ENCODE results near the gene ARL8A. TPM values are rescaled to one million over a fixed set of nuclear protein-coding genes. Genes with fewer than 3 reads are reported as not detected.
A peak's percentile ranks its signal among the peaks of the same experiment; 100 is the strongest.

The ARL8A gene
- total RNA-seq, 1 donor = 16.9 TPM

GRCh38 chr1:202123336-202123813, 21.2 kb downstream of the ARL8A start:
- no peak for TF ChIP-seq CTCF (IDR thresholded peaks at IDR 0.05; ENCODE audit: insufficient read depth, low read length)
- no peak overlapping the region for H3K4me3 ChIP-seq (ENCODE audit: low read depth, low read length)
- no peak for DNase-seq (ENCODE audit: low read depth)

GRCh38 chr1:202122639-202123335, 21.8 kb downstream of the ARL8A start, which contains the start of gene GPR37L1:
Gene GPR37L1, plus strand, starts transcription at chr1:202122917. Its CDS starts 47 bp downstream, at chr1:202122964.
- peak; percentile 57 for DNase-seq (ENCODE audit: low read depth)
- no peak within 1 kb of the TSS for H3K4me3 ChIP-seq (ENCODE audit: low read depth, low read length)
- TF ChIP-seq CTCF (IDR thresholded peaks at IDR 0.05; ENCODE audit: insufficient read depth, low read length) = peak; percentile 74

- no peak for TF ChIP-seq CTCF (IDR thresholded peaks at IDR 0.05; ENCODE audit: insufficient read depth, low read length)
- no peak overlapping the region for H3K4me3 ChIP-seq (ENCODE audit: low read depth, low read length)
- no peak for DNase-seq (ENCODE audit: low read depth)
Observed at GRCh38 chr1:202121006-202121405, 23.5 kb downstream of the ARL8A start.

- TF ChIP-seq CTCF (IDR thresholded peaks at IDR 0.05; ENCODE audit: insufficient read depth, low read length) = no peak
- DNase-seq (ENCODE audit: low read depth) = no peak
Observed at GRCh38 chr1:202117898-202118371, 26.6 kb downstream of the ARL8A start.

GRCh38 chr1:202116287-202116686, 28.2 kb downstream of the ARL8A start:
- no peak for DNase-seq (ENCODE audit: low read depth)
- no peak overlapping the region for H3K4me3 ChIP-seq (ENCODE audit: low read depth, low read length)
- TF ChIP-seq CTCF (IDR thresholded peaks at IDR 0.05; ENCODE audit: insufficient read depth, low read length) = no peak

More at GRCh38 chr1:202117898-202118371, 26.6 kb downstream of the ARL8A start:
- no peak overlapping the region for H3K4me3 ChIP-seq (ENCODE audit: low read depth, low read length)

- TF ChIP-seq CTCF (IDR thresholded peaks at IDR 0.05; ENCODE audit: insufficient read depth, low read length) = no peak
- H3K4me3 ChIP-seq (ENCODE audit: low read depth, low read length) = no peak overlapping the region
- no peak for DNase-seq (ENCODE audit: low read depth)
Observed at GRCh38 chr1:202113690-202114300, 30.7 kb downstream of the ARL8A start.

Measured in fibroblast of the aortic adventitia (primary cell).